Hepatocyte (in vitro differentiated cells): ENCODE data around the gene C8B. TPM values are rescaled to one million over a fixed set of nuclear protein-coding genes. Genes with fewer than 3 reads are reported as not detected.

Experiments used
- DNase-seq: peaks from one replicate; pipeline ENCODE4 v3.0.0-alpha.2; 2016; ENCODE audit warnings: low spot score
- H2AFZ ChIP-seq: fragments of 200-600 bp; sonication (generic); 2 replicates; pipeline ENCODE4 v1.6.0; 2016; ENCODE audit warnings: antibody characterized with exemption, mild to moderate bottlenecking
- H3K27ac ChIP-seq: fragments of 200-600 bp; sonication (generic); 2 replicates; pipeline ENCODE4 v1.5.1; 2016; ENCODE audit warnings: mild to moderate bottlenecking
- H3K27me3 ChIP-seq: fragments of 200-600 bp; sonication (generic); 2 replicates; pipeline ENCODE4 v1.6.1; 2016
- H3K36me3 ChIP-seq: fragments of 200-600 bp; sonication (generic); replicated peaks from 2 replicates; pipeline ENCODE4 v1.5.1; 2016; ENCODE audit warnings: low read depth; ENCODE audit not compliant: insufficient read depth
- H3K4me1 ChIP-seq: fragments of 200-600 bp; sonication (generic); 2 replicates; pipeline ENCODE4 v1.5.1; 2016; ENCODE audit warnings: mild to moderate bottlenecking, moderate library complexity; ENCODE audit not compliant: insufficient read depth
- H3K4me2 ChIP-seq: fragments of 200-600 bp; sonication (generic); 2 replicates; pipeline ENCODE4 v1.6.0; 2016
- H3K4me3 ChIP-seq: fragments of 200-600 bp; sonication (generic); 2 replicates; pipeline ENCODE4 v1.5.1; 2016; ENCODE audit warnings: mild to moderate bottlenecking
- H3K79me2 ChIP-seq: fragments of 200-600 bp; sonication (generic); 2 replicates; pipeline ENCODE4 v1.6.0; 2017; ENCODE audit warnings: mild to moderate bottlenecking
- H3K9me2 ChIP-seq: fragments of 200-600 bp; sonication (generic); replicated peaks from 2 replicates; pipeline ENCODE4 v1.6.0; 2017; ENCODE audit warnings: mild to moderate bottlenecking; ENCODE audit not compliant: insufficient read depth
- H3K9me3 ChIP-seq: fragments of 200-600 bp; sonication (generic); 2 replicates; pipeline ENCODE4 v1.5.1; 2016; ENCODE audit warnings: low read depth, mild to moderate bottlenecking
- H4K20me1 ChIP-seq: fragments of 200-600 bp; sonication (generic); 2 replicates; pipeline ENCODE4 v1.6.0; 2016; ENCODE audit warnings: mild to moderate bottlenecking; ENCODE audit not compliant: insufficient read depth, poor library complexity, severe bottlenecking
- EZH2 ChIP-seq: fragments of 200-600 bp; sonication (generic); IDR thresholded peaks from 2 replicates; pipeline ENCODE4 v1.6.1; 2016; ENCODE audit warnings: antibody characterized with exemption, mild to moderate bottlenecking, borderline replicate concordance
- EZH2phosphoT487 ChIP-seq: fragments of 200-600 bp; sonication (generic); IDR thresholded peaks from one replicate; pipeline ENCODE4 v1.6.1; 2018; ENCODE audit warnings: antibody characterized with exemption, mild to moderate bottlenecking, low read depth, moderate library complexity; ENCODE audit not compliant: unreplicated experiment, severe bottlenecking
- WGBS: methylation state at CpG from one replicate; pipeline ENCODE4 v1.1.6; 2016; ENCODE audit warnings: low lambda C conversion rate; ENCODE audit errors: missing lambda C conversion rate; 5-methylcytosine and 5-hydroxymethylcytosine counted together
- polyA plus RNA-seq: library from polyadenylated mRNA; unstranded; fragments of >200 nt; fragmentation: Nextera tagmentation; extraction: Ambion mirVana; gene quantifications from 2 replicates; pipeline ENCODE4 v1.2.1, GENCODE V29; 2016
- total RNA-seq: library from RNA; depleted of rRNA; stranded (reverse); fragments of >200 nt; gene quantifications from 2 replicates; pipeline ENCODE4 v1.2.3, GENCODE V29; 2014
- TF ChIP-seq, protein P1 (sequence below): fragments of 200-600 bp; sonication (generic); IDR thresholded peaks from 2 replicates; pipeline ENCODE4 v1.5.1; 2016; ENCODE audit warnings: antibody characterized with exemption, mild to moderate bottlenecking; ENCODE audit not compliant: poor library complexity

C8B gene
- total and polyA plus RNA-seq, 2 experiments from 2014 or later, result 22.1 to 29.0 TPM

DNA sequence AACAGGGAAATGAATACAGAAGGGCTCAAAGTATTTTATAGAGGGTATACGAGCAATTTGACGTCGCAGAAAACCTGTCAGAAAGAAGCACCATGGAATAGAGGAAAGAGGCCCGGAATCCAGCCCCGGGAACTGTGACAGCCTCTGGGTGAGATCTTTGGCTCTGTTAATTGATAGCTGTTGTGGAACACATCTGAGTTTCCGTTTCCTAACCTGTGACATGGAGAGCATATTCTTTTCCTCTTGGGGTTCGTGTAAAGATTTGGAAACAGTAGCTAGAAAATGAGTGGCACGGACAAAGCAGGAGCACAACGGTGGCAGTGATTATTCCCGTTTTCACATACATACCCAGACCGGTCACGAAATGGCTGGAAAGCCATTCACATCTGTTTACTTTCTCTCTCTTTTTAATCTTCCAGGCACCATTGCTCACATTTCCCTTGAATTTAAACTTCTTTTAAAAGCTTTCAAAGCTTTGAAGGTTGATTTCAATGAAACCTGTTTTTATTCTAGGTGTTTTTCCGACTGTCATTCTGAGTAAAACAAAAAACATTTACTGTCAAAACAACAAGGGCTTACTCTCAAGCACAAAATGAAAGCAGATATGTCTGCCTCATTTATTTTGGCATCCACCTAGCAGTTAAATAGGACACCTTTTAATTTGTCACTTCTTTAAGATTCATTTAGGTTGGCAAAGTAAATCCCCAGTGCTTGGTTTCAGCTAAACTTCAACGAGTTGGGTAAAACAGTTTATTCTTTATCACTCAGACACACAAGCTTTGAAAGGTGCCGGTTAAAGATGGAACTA lies 26.7 kb upstream of the C8B start:
- H4K20me1 ChIP-seq, result no peaks in the 10 kb centered on the region
- TF ChIP-seq EZH2phosphoT487 (no peak), EZH2 (no peak)
- TF ChIP-seq, protein P1, sequence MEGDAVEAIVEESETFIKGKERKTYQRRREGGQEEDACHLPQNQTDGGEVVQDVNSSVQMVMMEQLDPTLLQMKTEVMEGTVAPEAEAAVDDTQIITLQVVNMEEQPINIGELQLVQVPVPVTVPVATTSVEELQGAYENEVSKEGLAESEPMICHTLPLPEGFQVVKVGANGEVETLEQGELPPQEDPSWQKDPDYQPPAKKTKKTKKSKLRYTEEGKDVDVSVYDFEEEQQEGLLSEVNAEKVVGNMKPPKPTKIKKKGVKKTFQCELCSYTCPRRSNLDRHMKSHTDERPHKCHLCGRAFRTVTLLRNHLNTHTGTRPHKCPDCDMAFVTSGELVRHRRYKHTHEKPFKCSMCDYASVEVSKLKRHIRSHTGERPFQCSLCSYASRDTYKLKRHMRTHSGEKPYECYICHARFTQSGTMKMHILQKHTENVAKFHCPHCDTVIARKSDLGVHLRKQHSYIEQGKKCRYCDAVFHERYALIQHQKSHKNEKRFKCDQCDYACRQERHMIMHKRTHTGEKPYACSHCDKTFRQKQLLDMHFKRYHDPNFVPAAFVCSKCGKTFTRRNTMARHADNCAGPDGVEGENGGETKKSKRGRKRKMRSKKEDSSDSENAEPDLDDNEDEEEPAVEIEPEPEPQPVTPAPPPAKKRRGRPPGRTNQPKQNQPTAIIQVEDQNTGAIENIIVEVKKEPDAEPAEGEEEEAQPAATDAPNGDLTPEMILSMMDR, result no peak
- H3K4me3 ChIP-seq, result no peak overlapping the region
- no peaks in the 10 kb centered on the region for H3K9me2 ChIP-seq
- no peaks in the 10 kb centered on the region for H3K27me3 ChIP-seq
- 76% methylated on average over 15 of the region's 15 CpGs for WGBS
- no peak for DNase-seq
- no peaks in the 10 kb centered on the region for H3K9me3 ChIP-seq
- no peak overlapping the region for H3K4me2 ChIP-seq
- no peaks in the 10 kb centered on the region for H3K79me2 ChIP-seq
- no peaks in the 10 kb centered on the region for H3K4me1 ChIP-seq
- H3K36me3 ChIP-seq, result no peaks in the 10 kb centered on the region
- H3K27ac ChIP-seq, result no peak overlapping the region
- H2AFZ ChIP-seq, result no peak overlapping the region

GRCh38 chr1:56991576-56991975 lies 25.8 kb upstream of the C8B start:
- H2AFZ ChIP-seq, result no peak overlapping the region
- H3K9me3 ChIP-seq, result no peaks in the 10 kb centered on the region
- 79% methylated on average over 3 of the region's 3 CpGs for WGBS
- H3K36me3 ChIP-seq, result no peaks in the 10 kb centered on the region
- no peaks in the 10 kb centered on the region for H3K4me1 ChIP-seq
- H4K20me1 ChIP-seq, result no peaks in the 10 kb centered on the region
- H3K4me3 ChIP-seq, result no peak overlapping the region
- no peak overlapping the region for H3K4me2 ChIP-seq
- no peak for TF ChIP-seq EZH2phosphoT487
- no peak for TF ChIP-seq EZH2
- TF ChIP-seq, protein P1, result no peak
- H3K27me3 ChIP-seq, result no peaks in the 10 kb centered on the region
- no peak for DNase-seq
- H3K79me2 ChIP-seq, result no peaks in the 10 kb centered on the region
- H3K9me2 ChIP-seq, result no peaks in the 10 kb centered on the region
- H3K27ac ChIP-seq, result no peak overlapping the region

GRCh38 chr1:56986397-56986796 lies 20.6 kb upstream of the C8B start:
- no peaks in the 10 kb centered on the region for H4K20me1 ChIP-seq
- 51% methylated on average over 2 of the region's 2 CpGs for WGBS
- TF ChIP-seq EZH2phosphoT487, result no peak
- TF ChIP-seq, protein P1, result no peak
- TF ChIP-seq EZH2, result no peak
- no peaks in the 10 kb centered on the region for H3K79me2 ChIP-seq
- H3K4me1 ChIP-seq, result no peaks in the 10 kb centered on the region
- H3K9me2 ChIP-seq, result no peaks in the 10 kb centered on the region
- H2AFZ ChIP-seq, result no peak overlapping the region
- H3K9me3 ChIP-seq, result no peaks in the 10 kb centered on the region
- no peak overlapping the region for H3K27ac ChIP-seq
- H3K4me3 ChIP-seq, result no peak overlapping the region
- H3K36me3 ChIP-seq, result no peaks in the 10 kb centered on the region
- H3K4me2 ChIP-seq, result no peak overlapping the region
- no peaks in the 10 kb centered on the region for H3K27me3 ChIP-seq
- no peak for DNase-seq
